Hepatic stellate cell (primary cell): ENCODE data around the gene NPTX2.

Source experiments
- DNase-seq: peaks from one replicate; pipeline ENCODE4 v3.0.0; 2011; ENCODE audit warnings: low spot score

NPTX2 gene

DNA sequence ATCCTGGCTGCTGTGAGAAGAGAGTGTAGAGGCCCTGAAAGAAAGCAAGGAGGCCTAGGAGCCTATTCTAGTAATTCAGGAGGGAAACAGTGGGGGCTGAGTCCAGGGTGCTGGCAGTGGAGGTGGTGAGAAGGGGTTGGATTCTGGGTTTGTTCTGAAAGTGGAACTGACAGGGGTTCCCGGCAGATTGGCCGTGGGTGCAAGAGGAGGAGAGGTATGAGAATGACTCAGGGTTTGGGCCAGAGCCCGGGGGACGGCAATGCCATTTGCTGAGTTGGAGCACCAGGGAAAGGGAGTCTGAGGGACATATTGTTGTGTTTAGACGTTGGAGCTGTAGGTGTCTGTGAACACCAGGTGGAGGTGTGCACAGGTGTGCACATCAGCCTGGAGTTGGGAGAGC lies 38.5 kb downstream of the NPTX2 start:
- no peak for DNase-seq

GRCh38 chr7:98656899-98657298 lies 39.8 kb downstream of the NPTX2 start:
- no peak for DNase-seq

- no peak for DNase-seq
These were observed 40.7 kb downstream of the NPTX2 start for GRCh38 chr7:98657736-98658135.

DNA sequence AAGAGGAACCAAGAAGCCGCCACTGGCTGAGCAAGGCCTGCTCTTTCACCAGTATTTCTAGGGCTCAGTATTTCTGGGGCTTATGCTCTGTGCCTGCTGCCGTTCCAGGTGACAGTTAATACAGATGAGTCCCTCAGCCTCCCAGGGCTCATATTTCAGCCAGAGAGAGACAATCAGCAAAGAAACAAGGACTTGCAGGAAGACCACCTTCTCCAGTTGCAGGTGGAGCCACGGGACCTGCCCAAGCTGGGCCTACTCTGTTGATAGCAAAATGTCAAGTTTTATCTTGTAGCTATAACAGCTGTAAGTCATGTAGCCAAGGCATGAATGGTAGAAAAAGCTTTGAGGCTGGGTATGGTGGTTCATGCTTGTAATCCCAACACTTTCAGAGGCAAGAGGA lies 42.7 kb downstream of the NPTX2 start:
- DNase-seq = no peak

- DNase-seq = no peak
These were observed 44.5 kb downstream of the NPTX2 start for GRCh38 chr7:98661607-98662006.

GRCh38 chr7:98662289-98662688 lies 45.2 kb downstream of the NPTX2 start:
- DNase-seq = no peak

- no peak for DNase-seq
These were observed 47.8 kb downstream of the NPTX2 start for GRCh38 chr7:98664882-98665281.

GRCh38 chr7:98668255-98668654 lies 51.2 kb downstream of the NPTX2 start:
- no peak for DNase-seq

GRCh38 chr7:98669329-98670000 lies 52.4 kb downstream of the NPTX2 start:
- no peak for DNase-seq

GRCh38 chr7:98670186-98670585 lies 53.1 kb downstream of the NPTX2 start:
- DNase-seq = no peak

DNA sequence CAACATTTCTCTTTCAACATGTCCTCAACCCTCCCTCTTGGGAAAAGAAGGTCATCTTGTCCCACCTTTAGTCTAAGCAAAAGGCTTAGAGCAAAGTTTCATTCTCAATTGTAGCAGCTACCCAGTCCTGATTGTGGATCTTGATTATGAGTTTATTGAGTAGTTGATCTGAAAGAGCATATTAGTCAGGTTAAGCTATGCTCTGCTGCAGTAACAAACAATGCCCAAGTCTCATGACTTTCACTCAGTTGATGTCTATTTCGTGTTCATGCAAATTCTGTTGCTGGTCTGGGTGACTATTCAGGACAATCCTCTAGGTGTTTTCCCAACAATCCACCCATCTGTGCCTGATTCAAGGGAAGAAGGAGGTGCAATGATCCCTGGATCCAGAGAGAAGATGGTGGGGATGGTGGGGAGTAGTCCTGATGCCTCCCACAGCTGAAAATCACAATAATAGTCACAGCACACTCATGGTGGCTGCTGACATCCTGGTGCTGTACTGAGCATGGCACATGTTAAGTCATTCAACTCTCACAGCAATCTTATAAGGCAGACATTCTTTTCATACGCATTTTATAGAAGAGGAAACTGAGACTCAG lies 54.7 kb downstream of the NPTX2 start:
- no peak for DNase-seq

- DNase-seq = no peak
These were observed 57.4 kb downstream of the NPTX2 start for GRCh38 chr7:98674461-98674860.

GRCh38 chr7:98674881-98675280 lies 57.8 kb downstream of the NPTX2 start:
- DNase-seq = no peak

DNA sequence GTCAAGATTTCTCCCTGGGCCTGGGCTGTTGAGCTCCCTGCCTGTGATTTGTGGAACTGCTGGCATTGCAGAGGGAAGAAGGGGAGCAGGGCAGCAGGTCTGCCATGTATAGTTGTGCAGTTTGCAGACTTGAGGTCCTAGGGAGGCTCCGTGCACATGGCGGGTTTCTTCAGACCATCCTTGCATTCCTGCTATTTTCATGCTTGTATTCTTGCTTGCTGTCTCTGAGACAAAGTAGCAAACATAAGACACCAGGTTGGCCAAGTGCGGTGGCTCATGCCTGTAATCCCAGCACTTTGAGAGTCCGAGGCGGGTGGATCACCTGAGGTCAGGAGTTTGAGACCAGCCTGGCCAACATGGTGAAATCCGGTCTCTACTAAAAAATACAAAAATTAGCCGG lies 61.1 kb downstream of the NPTX2 start:
- no peak for DNase-seq
